Ovary (tissue), 3 donors: Measurements from ENCODE around the gene LRMDA.

Experiments used
- CTCF ChIP-seq, 3 donors: fragments of 450-650 bp in 2 of 3; fragments of 200-600 bp in 1 of 3; IDR thresholded peaks; one replicate each; pipeline versions ENCODE4 v1.5.1 to v1.8.0; 2016 to 2022; ENCODE audit warnings: antibody characterized with exemption in 3 of 3, mild to moderate bottlenecking in 1 of 3
- EP300 ChIP-seq: sonication (generic); formaldehyde crosslinking; IDR thresholded peaks from one replicate; pipeline ENCODE4 v1.6.1; 2017; ENCODE audit warnings: antibody characterized with exemption
- POLR2A ChIP-seq: fragments of 450-650 bp; IDR thresholded peaks from one replicate; pipeline ENCODE4 v1.6.1; 2017; ENCODE audit warnings: antibody characterized with exemption, mild to moderate bottlenecking, moderate library complexity
- donor health status: DM: no; HTN: no; CAD: no.

GRCh38 chr10:75999515-76000209 lies 568.2 kb downstream of the LRMDA start:
- TF ChIP-seq CTCF (IDR thresholded peaks at IDR 0.05) (no peak), POLR2A (no peak), EP300 (no peak)
